A549 (cell line): ENCODE data around the gene SLC35E4. TPM values are rescaled to one million over a fixed set of nuclear protein-coding genes. Genes with fewer than 3 reads are reported as not detected.
A peak's percentile ranks its signal among the peaks of the same experiment; 100 is the strongest.

ENCODE experiments used
- ATAC-seq, 2 experiments: fragments of 200-7000 bp in 1 of 2; fragments of >200 bp in 1 of 2; cut with Nextera tagmentation in 1 of 2; cut with Tn5 transposase in 1 of 2; 3 replicates each; pipeline versions ENCODE4 v1.8.0 to v1.9.1; 2018 to 2020; ENCODE audit warnings: mild to moderate bottlenecking in 1 of 2, moderate library complexity in 1 of 2
- CTCF ChIA-PET: fragments of 300-600 bp; sonication (Branson Sonifier 250); formaldehyde crosslinking; extraction: SDS; loops from one replicate; lab custom pipeline; 2021; ENCODE audit warnings: antibody characterized with exemption, inconsistent platforms; lab: Yijun Ruan, JAX
- POLR2A ChIA-PET: fragments of 350-600 bp; formaldehyde crosslinking; extraction: SDS; loops from one replicate; lab custom pipeline; 2021; ENCODE audit warnings: antibody characterized with exemption, inconsistent platforms; lab: Yijun Ruan, JAX
- DNase-seq, 2 experiments: peaks; one replicate each; pipeline versions ENCODE4 v3.0.0 to v3.0.0-alpha.2; 2011 to 2016; ENCODE audit warnings: low read depth in 1 of 2, low spot score in 1 of 2
- FAIRE-seq: peaks from 2 replicates; lab custom pipeline; 2011; peaks lifted over from hg19 to GRCh38; lab: Jason Lieb, UNC
- H3K27ac ChIP-seq, 2 experiments: fragments of >200 bp; sonication (Bioruptor Twin); formaldehyde crosslinking; 3 replicates each; pipeline ENCODE4 v1.5.1; 2016 to 2017
- H3K4me1 ChIP-seq: fragments of >200 bp; sonication (Bioruptor Twin); formaldehyde crosslinking; 3 replicates; pipeline ENCODE4 v1.6.1; 2016
- H3K4me2 ChIP-seq: fragments of >200 bp; sonication (Bioruptor Twin); formaldehyde crosslinking; 3 replicates; pipeline ENCODE4 v1.6.1; 2016
- H3K4me3 ChIP-seq: fragments of >200 bp; sonication (Bioruptor Twin); formaldehyde crosslinking; 3 replicates; pipeline ENCODE4 v1.5.1; 2016
- H3K9me3 ChIP-seq: fragments of >200 bp; sonication (Bioruptor Twin); formaldehyde crosslinking; 3 replicates; pipeline ENCODE4 v1.6.1; 2016
- BHLHE40 ChIP-seq: IDR thresholded peaks from 2 replicates; pipeline ENCODE4 v1.6.1; 2012; ENCODE audit warnings: low read depth, low read length, inconsistent platforms
- CBX8 ChIP-seq: fragments of 200-600 bp; sonication (generic); IDR thresholded peaks from 2 replicates; pipeline ENCODE4 v1.6.1; 2016
- CTCF ChIP-seq: fragments of >200 bp; sonication (Bioruptor Twin); formaldehyde crosslinking; IDR thresholded peaks from 3 replicates; pipeline ENCODE4 v1.5.1; 2016
- EHMT2 ChIP-seq: fragments of 200-600 bp; sonication (generic); IDR thresholded peaks from 2 replicates; pipeline ENCODE4 v1.6.1; 2016; ENCODE audit warnings: antibody characterized with exemption, low read depth, mild to moderate bottlenecking, moderate library complexity
- FOSL2 ChIP-seq, 2 experiments: fragments of 450-650 bp in 1 of 2; fragments of >200 bp in 1 of 2; sonication (Bioruptor Twin) in 1 of 2; formaldehyde crosslinking; IDR thresholded peaks; 2 replicates each; pipeline versions ENCODE4 v1.5.0 to v1.6.1; 2016 to 2020; ENCODE audit warnings: mild to moderate bottlenecking in 1 of 2, moderate library complexity in 1 of 2
- GATA3 ChIP-seq: IDR thresholded peaks from 2 replicates; pipeline ENCODE4 v1.6.1; 2012; ENCODE audit warnings: borderline replicate concordance
- HOXA7 ChIP-seq: fragments of 250-450 bp; sonication (Bioruptor Pico); IDR thresholded peaks from 2 replicates; pipeline ENCODE4 v1.5.0; 2020; ENCODE audit warnings: mild to moderate bottlenecking, moderate library complexity
- HOXB13 ChIP-seq: fragments of 250-450 bp; sonication (Bioruptor Pico); IDR thresholded peaks from 2 replicates; pipeline ENCODE4 v1.5.0; 2020; ENCODE audit warnings: low read depth, mild to moderate bottlenecking, moderate library complexity
- JUNB ChIP-seq: fragments of >200 bp; sonication (Bioruptor Twin); formaldehyde crosslinking; IDR thresholded peaks from 2 replicates; pipeline ENCODE4 v1.6.1; 2016
- MAFK ChIP-seq: fragments of 450-650 bp; IDR thresholded peaks from 2 replicates; pipeline ENCODE4 v1.6.1; 2014; ENCODE audit not compliant: partially characterized antibody
- MAZ ChIP-seq: fragments of 150-350 bp; IDR thresholded peaks from 2 replicates; pipeline ENCODE4 v1.6.1; 2014; ENCODE audit warnings: antibody characterized with exemption, low read depth, low read length, borderline replicate concordance
- RAD21 ChIP-seq, 2 experiments: fragments of >200 bp in 1 of 2; sonication (Bioruptor Twin) in 1 of 2; formaldehyde crosslinking in 1 of 2; IDR thresholded peaks in 1 of 2; conservative IDR thresholded peaks in 1 of 2; 2 replicates in 1 of 2; 3 replicates in 1 of 2; pipeline ENCODE4 v1.6.1; 2012 to 2018; ENCODE audit warnings: inconsistent platforms in 1 of 2
- RFX5 ChIP-seq: fragments of 450-650 bp; IDR thresholded peaks from 2 replicates; pipeline ENCODE4 v1.7.1; 2014; ENCODE audit warnings: antibody characterized with exemption, mild to moderate bottlenecking, moderate library complexity
- RNF2 ChIP-seq: fragments of 200-600 bp; sonication (generic); IDR thresholded peaks from 2 replicates; pipeline ENCODE4 v1.6.1; 2016; ENCODE audit warnings: low read depth, mild to moderate bottlenecking, antibody characterized with exemption, moderate library complexity, borderline replicate concordance
- USF2 ChIP-seq: fragments of 450-650 bp; IDR thresholded peaks from 2 replicates; pipeline ENCODE4 v1.6.1; 2014; ENCODE audit warnings: antibody characterized with exemption
- ZC3H11A ChIP-seq: fragments of 450-650 bp; IDR thresholded peaks from 2 replicates; pipeline ENCODE4 v1.6.1; 2014; ENCODE audit warnings: antibody characterized with exemption, mild to moderate bottlenecking
- ZFP36 ChIP-seq: fragments of 450-650 bp; IDR thresholded peaks from 2 replicates; pipeline ENCODE4 v1.6.1; 2014; ENCODE audit warnings: borderline replicate concordance; ENCODE audit not compliant: partially characterized antibody
- ZSCAN20 ChIP-seq: fragments of 250-450 bp; sonication (Bioruptor Pico); IDR thresholded peaks from 2 replicates; pipeline ENCODE4 v1.8.0; 2022; ENCODE audit warnings: mild to moderate bottlenecking, moderate library complexity
- WGBS: methylation state at CpG from one replicate; pipeline ENCODE4 v1.1.6; 2017; ENCODE audit errors: missing lambda C conversion rate; 5-methylcytosine and 5-hydroxymethylcytosine counted together
- polyA plus RNA-seq, 4 experiments: library from polyadenylated mRNA; depleted of rRNA in 3 of 4; stranded (reverse); fragments of >200 nt; fragmentation: RNase III in 1 of 4; extraction: RNeasy Plus Mini Kit Qiagen cat#74134 plus additional on column Dnase treatment in 1 of 4; gene quantifications; 2 replicates in 3 of 4; 3 replicates in 1 of 4; pipeline ENCODE4 v1.2.3, GENCODE V29; 2011 to 2017

Gene SLC35E4
- polyA plus RNA-seq, 2 of the 4 experiments (the other 2 are of a cell fraction), result 2.0 to 3.3 TPM

- Histone ChIP-seq H3K9me3 (no peaks in the 10 kb centered on the region), H3K4me3 (no peak overlapping the region), H3K4me2 (no peak overlapping the region; the same call in 2 of the 3 replicates), H3K27ac (peak overlapping the region in 1 of 2 experiments; percentile 90; a peak in 4 of 6 replicates), H3K4me1 (peaks cover 32% of the 10 kb centered on the region)
- FAIRE-seq, result no peak
- POLR2A ChIA-PET, result interaction anchor here (0.5 kb wide), 1 partner anchor 209 kb away, joined by 3 read pairs; no protein-coding TSS in a partner anchor
- no peak for TF ChIP-seq ZFP36
- TF ChIP-seq HOXA7, result no peak
- TF ChIP-seq RAD21 (conservative IDR thresholded peaks at IDR 0.05 in 1 of 2, IDR thresholded peaks at IDR 0.05 in 1 of 2), result no peak
- no peak for DNase-seq
- CTCF ChIA-PET, result interaction anchor here (1.3 to 4.0 kb wide), 4 partner anchors 10 to 148 kb away, joined by 5 to 27 read pairs (median 9); partner anchors contain the start of gene SLC35E4
- ATAC-seq, result no peak
- WGBS, result 91% methylated on average over 7 of the region's 7 CpGs
Measured at GRCh38 chr22:30607939-30608338, 27.6 kb upstream of the SLC35E4 start.

GRCh38 chr22:30609260-30610185 lies 26.1 kb upstream of the SLC35E4 start:
- Histone ChIP-seq H3K4me1 (peaks cover 32% of the 10 kb centered on the region), H3K9me3 (no peaks in the 10 kb centered on the region), H3K4me3 (no peak overlapping the region), H3K4me2 (peak overlapping the region; percentile 76), H3K27ac (peak overlapping the region; percentile 65 to 90)
- 63% methylated on average over 14 of the region's 17 CpGs for WGBS
- peak; percentile 28 to 60; a peak in 3 of 6 replicates for ATAC-seq
- POLR2A ChIA-PET, result no interaction called here
- FAIRE-seq, result no peak
- TF ChIP-seq FOSL2 (IDR thresholded peaks at IDR 0.05), result no peak
- peak; percentile 49 for TF ChIP-seq FOSL2 (CRISPR knock-in tag; IDR thresholded peaks at IDR 0.05)
- TF ChIP-seq ZC3H11A, result no peak
- peak; percentile 79 for TF ChIP-seq MAFK
- no peak for TF ChIP-seq BHLHE40
- CTCF ChIA-PET, result interaction anchor here (0.5 to 4.0 kb wide), 6 partner anchors 9 to 154 kb away, joined by 3 to 27 read pairs (median 6); partner anchors contain the start of gene SLC35E4
- DNase-seq, result peak; percentile 59 to 78

GRCh38 chr22:30610299-30610698 lies 25.3 kb upstream of the SLC35E4 start:
- CTCF ChIA-PET, result interaction anchor here (0.5 to 4.0 kb wide), 4 partner anchors 17 to 145 kb away, joined by 3 to 27 read pairs (median 9); partner anchors contain the start of gene SLC35E4
- H3K4me2 ChIP-seq, result no peak overlapping the region
- DNase-seq (no peak), ATAC-seq (no peak), FAIRE-seq (no peak)
- WGBS, result 79% methylated on average over 7 of the region's 7 CpGs
- no peak overlapping the region for H3K4me3 ChIP-seq
- POLR2A ChIA-PET, result no interaction called here
- H3K9me3 ChIP-seq, result no peaks in the 10 kb centered on the region
- H3K4me1 ChIP-seq, result peaks cover 32% of the 10 kb centered on the region
- TF ChIP-seq HOXA7, result no peak
- no peak for TF ChIP-seq GATA3
- no peak for TF ChIP-seq CTCF
- TF ChIP-seq RNF2, result no peak
- no peak for TF ChIP-seq RFX5
- TF ChIP-seq ZSCAN20 (CRISPR knock-in tag), result no peak
- TF ChIP-seq HOXB13 (CRISPR knock-in tag), result no peak
- TF ChIP-seq MAZ, result no peak
- TF ChIP-seq USF2, result no peak
- TF ChIP-seq JUNB, result no peak
- no peak for TF ChIP-seq EHMT2
- no peak for TF ChIP-seq CBX8
- H3K27ac ChIP-seq, result peak overlapping the region in 1 of 2 experiments; percentile 90; a peak in 2 of 6 replicates
